ENCODE data around the gene GOLGA6L26. TPM values are rescaled to one million over a fixed set of nuclear protein-coding genes. Genes with fewer than 3 reads are reported as not detected.
"Not testable (repeated sequence)": the region's sequence is repeated elsewhere in the genome, so short reads cannot be mapped to it uniquely, and the experiment has no call there.

The GOLGA6L26 gene, protein sequence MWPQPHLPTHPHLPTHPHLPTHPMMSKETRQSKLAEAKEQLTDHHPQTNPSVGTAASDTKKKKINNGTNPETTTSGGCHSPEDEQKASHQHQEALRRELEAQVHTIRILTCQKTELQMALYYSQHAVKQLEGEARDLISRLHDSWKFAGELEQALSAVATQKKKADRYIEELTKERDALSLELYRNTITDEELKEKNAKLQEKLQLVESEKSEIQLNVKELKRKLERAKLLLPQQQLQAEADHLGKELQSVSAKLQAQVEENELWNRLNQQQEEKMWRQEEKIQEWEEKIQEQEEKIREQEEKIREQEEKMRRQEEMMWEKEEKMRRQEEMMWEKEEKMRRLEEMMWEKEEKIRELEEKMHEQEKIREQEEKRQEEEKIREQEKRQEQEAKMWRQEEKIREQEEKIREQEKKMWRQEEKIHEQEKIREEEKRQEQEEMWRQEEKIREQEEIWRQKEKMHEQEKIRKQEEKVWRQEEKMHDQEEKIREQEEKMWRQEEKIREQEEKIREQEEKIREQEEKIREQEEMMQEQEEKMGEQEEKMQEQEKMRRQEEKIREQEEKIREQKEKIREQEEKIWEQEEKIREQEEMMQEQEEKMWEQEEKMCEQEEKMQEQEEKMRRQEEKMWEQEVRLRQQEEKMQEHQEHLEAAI
- total RNA-seq (not detected), polyA plus RNA-seq (not detected), total RNA-seq (not detected)

DNA sequence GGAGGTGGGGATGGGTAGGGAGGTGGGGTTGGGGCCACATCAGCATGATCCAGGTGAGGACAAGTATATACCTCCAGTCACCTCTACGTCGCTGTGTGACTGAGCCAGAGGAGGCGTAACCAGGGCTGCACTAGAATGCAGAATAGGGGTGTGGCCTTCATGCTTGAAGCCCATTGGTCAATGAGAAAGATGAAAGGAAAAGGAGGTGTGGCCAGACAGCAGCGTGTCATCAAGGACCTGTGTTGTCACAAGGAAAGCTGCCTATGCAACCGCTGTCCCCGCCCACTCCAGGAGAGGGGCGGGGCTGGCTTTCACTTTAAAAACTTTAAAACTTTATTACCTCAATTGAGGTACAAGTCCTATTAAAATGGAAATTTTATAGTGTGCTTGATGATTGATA, at the start of gene GOLGA6L26:
Gene GOLGA6L26 (minus strand): TSS at position 101 of the 400 bp plus-strand sequence. CDS start 61 bp downstream, at position 40.
- intact Hi-C loops (cut with micrococcal nuclease); CTCF ChIA-PET; POLR2A ChIA-PET; H3K4me1 Mint-ChIP-seq; H3K36me3 Mint-ChIP-seq; H3K9me3 ChIP-seq (ENCODE audit: control insufficient read depth in 2 of 3, low read length in 3 of 3); H3K27ac ChIP-seq (ENCODE audit: low read depth, low read length); H3K4me3 Mint-ChIP-seq; H3K27me3 ChIP-seq (ENCODE audit: control insufficient read depth in 2 of 2, insufficient read depth in 2 of 2, low read length in 2 of 2); H3K36me3 ChIP-seq (ENCODE audit: control insufficient read depth in 2 of 3, insufficient read depth in 3 of 3, low read length in 3 of 3); H3K27ac Mint-ChIP-seq; ATAC-seq; H3K9me3 Mint-ChIP-seq; DNase-seq; H3K4me1 ChIP-seq (ENCODE audit: control insufficient read depth in 2 of 2, insufficient read depth in 2 of 2, low read length in 2 of 2); H3K4me3 ChIP-seq (ENCODE audit: low read length); H3K27me3 Mint-ChIP-seq: not testable (repeated sequence)

DNA sequence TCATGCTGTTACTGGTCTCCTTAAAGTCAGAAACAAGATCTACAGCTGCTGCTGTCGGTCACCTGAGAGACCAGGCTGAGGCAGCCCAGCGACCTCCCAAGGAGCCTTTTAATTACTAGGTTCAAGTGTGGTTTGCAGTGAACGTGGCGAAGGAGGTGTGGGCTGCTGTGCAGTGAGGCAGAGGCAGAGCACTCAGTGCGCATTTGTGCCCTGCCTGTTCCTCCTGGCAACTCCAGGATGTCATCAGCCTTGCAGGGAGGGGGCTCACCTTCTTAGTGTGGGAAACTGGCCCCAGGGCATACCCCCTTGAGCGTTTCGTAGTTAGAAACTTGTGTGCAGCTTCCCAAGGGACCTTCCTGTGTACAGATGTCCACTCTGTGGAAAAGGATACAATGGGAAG, 47.2 kb upstream of the GOLGA6L26 start:
- DNase-seq, H3K27ac Mint-ChIP-seq: not testable (repeated sequence)

GRCh38 chr15:23380700-23381099, 46.7 kb upstream of the GOLGA6L26 start:
- DNase-seq; H3K27ac Mint-ChIP-seq; H3K9me3 ChIP-seq (ENCODE audit: control insufficient read depth in 2 of 3, low read length in 3 of 3); H3K4me3 Mint-ChIP-seq; POLR2A ChIA-PET; intact Hi-C loops (cut with micrococcal nuclease); H3K27ac ChIP-seq (ENCODE audit: low read depth, low read length); H3K4me3 ChIP-seq (ENCODE audit: low read length); H3K4me1 ChIP-seq (ENCODE audit: control insufficient read depth in 2 of 2, insufficient read depth in 2 of 2, low read length in 2 of 2); H3K36me3 Mint-ChIP-seq; ATAC-seq; H3K4me1 Mint-ChIP-seq; H3K36me3 ChIP-seq (ENCODE audit: control insufficient read depth in 2 of 3, insufficient read depth in 3 of 3, low read length in 3 of 3); CTCF ChIA-PET; H3K9me3 Mint-ChIP-seq; H3K27me3 ChIP-seq (ENCODE audit: control insufficient read depth in 2 of 2, insufficient read depth in 2 of 2, low read length in 2 of 2): not testable (repeated sequence)
- H3K27me3 Mint-ChIP-seq, result peaks cover 3 to 11% (median 6%) of the 10 kb centered on the region in 5 donors

More for the DNA sequence above, 47.2 kb upstream of the GOLGA6L26 start:
- POLR2A ChIA-PET; H3K27ac ChIP-seq (ENCODE audit: low read depth, low read length); H3K27me3 ChIP-seq (ENCODE audit: control insufficient read depth in 2 of 2, insufficient read depth in 2 of 2, low read length in 2 of 2); H3K36me3 ChIP-seq (ENCODE audit: control insufficient read depth in 2 of 3, insufficient read depth in 3 of 3, low read length in 3 of 3); H3K9me3 Mint-ChIP-seq; H3K4me1 Mint-ChIP-seq; H3K4me3 Mint-ChIP-seq; H3K4me1 ChIP-seq (ENCODE audit: control insufficient read depth in 2 of 2, insufficient read depth in 2 of 2, low read length in 2 of 2); H3K9me3 ChIP-seq (ENCODE audit: control insufficient read depth in 2 of 3, low read length in 3 of 3); H3K4me3 ChIP-seq (ENCODE audit: low read length); intact Hi-C loops (cut with micrococcal nuclease); CTCF ChIA-PET; H3K36me3 Mint-ChIP-seq; ATAC-seq: not testable (repeated sequence)
- peaks cover 3 to 14% (median 9%) of the 10 kb centered on the region in 5 donors for H3K27me3 Mint-ChIP-seq

DNA sequence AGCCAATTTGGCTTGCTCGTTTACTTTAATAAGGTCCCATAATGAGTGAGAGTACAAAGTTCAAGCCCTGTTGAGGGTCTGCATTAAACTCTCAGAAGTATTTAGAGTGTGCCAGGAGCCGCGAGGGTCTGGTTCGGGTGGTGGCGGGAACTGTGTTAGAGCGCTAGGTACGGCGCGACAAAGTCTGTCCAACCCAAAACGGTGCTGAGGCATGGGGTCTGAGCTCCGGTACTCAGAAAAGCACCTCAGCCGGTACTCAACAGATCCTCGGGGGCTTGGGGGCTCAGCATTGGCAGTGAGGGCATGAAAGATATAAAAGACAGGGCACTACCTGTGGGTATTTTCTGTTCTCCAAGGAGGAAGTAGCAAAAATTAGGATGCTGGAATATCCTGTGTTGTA, 45.0 kb upstream of the GOLGA6L26 start:
- H3K4me3 ChIP-seq (ENCODE audit: low read length); H3K4me3 Mint-ChIP-seq; H3K9me3 ChIP-seq (ENCODE audit: control insufficient read depth in 2 of 3, low read length in 3 of 3); DNase-seq; H3K4me1 Mint-ChIP-seq; intact Hi-C loops (cut with micrococcal nuclease); H3K27me3 Mint-ChIP-seq; POLR2A ChIA-PET; H3K9me3 Mint-ChIP-seq; H3K4me1 ChIP-seq (ENCODE audit: control insufficient read depth in 2 of 2, insufficient read depth in 2 of 2, low read length in 2 of 2); H3K27me3 ChIP-seq (ENCODE audit: control insufficient read depth in 2 of 2, insufficient read depth in 2 of 2, low read length in 2 of 2); H3K27ac Mint-ChIP-seq; CTCF ChIA-PET; H3K36me3 Mint-ChIP-seq; H3K36me3 ChIP-seq (ENCODE audit: control insufficient read depth in 2 of 3, insufficient read depth in 3 of 3, low read length in 3 of 3); H3K27ac ChIP-seq (ENCODE audit: low read depth, low read length); ATAC-seq: not testable (repeated sequence)

DNA sequence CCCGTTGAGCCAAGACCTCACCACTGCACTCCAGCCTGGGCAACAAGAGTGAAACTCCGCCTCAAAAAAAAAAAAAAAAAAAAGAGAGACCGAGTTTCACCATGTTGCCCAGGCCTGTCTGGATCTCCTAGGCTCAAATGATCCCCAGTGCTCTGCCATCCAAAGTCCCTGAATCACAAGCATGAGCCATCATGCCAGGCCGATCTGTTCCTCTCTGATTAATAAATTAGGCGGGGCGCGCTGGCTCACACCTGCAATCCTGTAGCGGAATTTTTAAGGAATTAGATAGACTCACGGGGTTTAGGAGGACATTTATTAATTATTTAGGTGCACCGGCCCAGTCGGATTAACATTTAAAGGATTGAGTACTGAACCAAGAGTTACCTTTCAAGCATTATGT, 40.2 kb upstream of the GOLGA6L26 start:
- H3K36me3 Mint-ChIP-seq; H3K9me3 ChIP-seq (ENCODE audit: control insufficient read depth in 2 of 3, low read length in 3 of 3); H3K27ac ChIP-seq (ENCODE audit: low read depth, low read length); H3K4me1 ChIP-seq (ENCODE audit: control insufficient read depth in 2 of 2, insufficient read depth in 2 of 2, low read length in 2 of 2); H3K9me3 Mint-ChIP-seq; intact Hi-C loops (cut with micrococcal nuclease); DNase-seq; H3K4me1 Mint-ChIP-seq; H3K4me3 Mint-ChIP-seq; H3K27me3 Mint-ChIP-seq; H3K27ac Mint-ChIP-seq; POLR2A ChIA-PET; H3K27me3 ChIP-seq (ENCODE audit: control insufficient read depth in 2 of 2, insufficient read depth in 2 of 2, low read length in 2 of 2); H3K4me3 ChIP-seq (ENCODE audit: low read length); H3K36me3 ChIP-seq (ENCODE audit: control insufficient read depth in 2 of 3, insufficient read depth in 3 of 3, low read length in 3 of 3); ATAC-seq; CTCF ChIA-PET: not testable (repeated sequence)

GRCh38 chr15:23372891-23373600, 39.0 kb upstream of the GOLGA6L26 start:
- H3K27ac Mint-ChIP-seq; H3K27me3 ChIP-seq (ENCODE audit: control insufficient read depth in 2 of 2, insufficient read depth in 2 of 2, low read length in 2 of 2); H3K4me3 ChIP-seq (ENCODE audit: low read length); DNase-seq; POLR2A ChIA-PET; H3K36me3 ChIP-seq (ENCODE audit: control insufficient read depth in 2 of 3, insufficient read depth in 3 of 3, low read length in 3 of 3); H3K4me1 ChIP-seq (ENCODE audit: control insufficient read depth in 2 of 2, insufficient read depth in 2 of 2, low read length in 2 of 2); ATAC-seq; H3K36me3 Mint-ChIP-seq; intact Hi-C loops (cut with micrococcal nuclease); H3K4me1 Mint-ChIP-seq; CTCF ChIA-PET; H3K9me3 Mint-ChIP-seq; H3K9me3 ChIP-seq (ENCODE audit: control insufficient read depth in 2 of 3, low read length in 3 of 3); H3K4me3 Mint-ChIP-seq; H3K27me3 Mint-ChIP-seq; H3K27ac ChIP-seq (ENCODE audit: low read depth, low read length): not testable (repeated sequence)
